ENCODE data around the gene HHAT.

Gene HHAT

DNA sequence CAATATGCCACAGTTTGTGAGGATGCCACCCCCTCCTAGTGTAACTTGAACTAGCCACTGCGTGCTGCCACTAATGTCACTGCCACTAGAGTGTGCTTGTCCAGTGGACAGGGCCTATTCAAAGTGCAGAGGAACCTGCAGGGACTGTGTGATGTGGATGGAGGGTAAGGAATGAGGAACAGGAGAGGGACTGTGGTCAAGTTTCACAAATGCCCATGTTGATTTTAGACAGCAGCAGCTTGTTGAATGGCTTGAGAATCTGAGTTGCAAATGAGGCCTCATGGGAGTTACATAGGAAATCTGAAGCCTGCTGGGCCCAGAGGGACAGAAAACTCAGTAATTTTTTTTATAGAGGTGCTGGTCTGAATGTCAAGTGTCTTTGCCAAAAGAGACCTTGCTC, 112.3 kb downstream of the HHAT start:
- ATAC-seq (no peak), DNase-seq (no peak)

DNA sequence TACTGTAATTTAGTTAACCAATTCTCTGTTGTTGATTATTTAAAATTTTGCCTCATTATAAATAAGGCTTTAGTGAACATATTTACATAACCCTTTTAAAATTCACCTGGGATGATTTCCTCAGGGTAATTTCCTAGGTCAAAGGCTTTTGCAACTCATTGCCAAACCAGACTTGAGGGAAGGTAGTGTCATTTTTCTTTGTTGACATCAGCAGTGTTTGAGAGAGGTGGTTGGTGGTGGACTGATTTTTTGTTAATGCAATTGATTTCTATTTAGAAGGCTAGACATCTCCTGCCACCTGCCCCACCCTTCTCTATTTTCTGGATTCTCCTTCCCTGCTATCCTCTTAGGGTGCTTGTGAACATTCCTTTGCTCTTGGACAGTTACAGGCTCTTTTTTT, 116.8 kb downstream of the HHAT start:
- DNase-seq (no peak), ATAC-seq (no peak)

DNA sequence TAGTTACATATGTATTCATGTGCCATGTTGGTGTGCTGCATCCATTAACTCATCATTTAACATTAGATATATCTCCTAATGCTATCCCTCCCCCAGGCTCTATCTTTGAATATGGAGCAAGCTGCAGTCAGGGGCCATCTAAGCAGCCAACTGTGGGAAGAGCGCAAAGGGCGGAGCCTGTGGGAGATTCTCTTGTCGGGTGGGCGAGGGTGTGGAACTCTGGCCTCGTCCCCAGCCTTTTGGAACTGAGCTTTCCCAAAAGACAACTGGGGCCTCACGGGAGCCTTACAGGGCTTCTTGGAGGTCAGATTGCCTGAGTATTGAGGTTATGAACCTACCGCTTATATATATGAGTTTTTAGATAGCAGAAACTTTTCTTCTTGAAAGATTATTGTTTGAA, 117.2 kb downstream of the HHAT start:
- DNase-seq (no peak), ATAC-seq (no peak)

DNA sequence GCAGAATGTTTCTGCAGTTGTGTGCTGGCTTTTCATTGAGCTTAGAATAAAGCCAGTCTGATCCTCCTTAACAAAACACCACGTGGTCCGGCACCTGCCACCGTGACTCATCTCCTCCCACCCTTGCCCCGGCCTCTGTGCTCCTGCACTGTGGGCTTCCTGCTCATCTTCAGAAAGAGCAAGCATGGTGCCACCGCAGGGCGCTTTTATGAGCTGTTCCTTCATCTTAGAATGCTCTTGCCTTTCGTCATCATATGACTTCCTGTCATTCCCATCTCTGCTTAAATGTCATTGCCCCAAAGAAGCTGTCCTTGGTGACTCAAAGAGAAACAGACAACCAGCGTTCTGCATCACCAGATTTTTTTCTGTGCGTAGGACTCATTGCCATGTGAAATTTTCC, 117.8 kb downstream of the HHAT start:
- ATAC-seq = peak; percentile 100

DNA sequence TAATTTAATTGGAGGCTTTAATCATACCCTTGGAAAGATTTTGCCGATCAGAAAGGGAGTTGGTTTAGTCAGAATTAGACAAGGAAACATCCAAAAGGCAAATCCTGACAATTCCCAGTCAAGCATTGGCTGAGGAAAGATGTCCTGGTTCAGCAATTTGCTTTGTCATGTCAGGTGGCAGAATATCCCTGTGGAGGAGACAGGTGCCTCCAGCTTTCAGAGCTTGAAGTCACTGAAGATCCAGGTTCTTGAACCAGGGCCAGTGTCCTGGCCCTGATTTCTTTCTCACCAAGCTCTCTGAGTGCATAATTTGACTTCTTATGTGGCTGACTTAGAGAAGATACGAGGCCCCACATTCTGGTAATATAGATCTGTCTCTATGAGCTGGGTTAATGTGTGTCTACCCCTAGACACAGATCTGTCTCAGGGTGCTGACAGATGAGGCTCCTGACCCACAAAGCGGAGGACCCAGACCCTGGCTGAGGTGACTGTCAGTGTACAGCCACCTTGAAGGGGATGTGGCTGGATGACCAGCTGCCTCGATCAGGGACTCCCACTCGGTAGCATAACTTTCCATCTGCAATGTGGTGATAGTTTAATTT, 118.9 kb downstream of the HHAT start:
- no peak for DNase-seq
- ATAC-seq = no peak

More for the DNA sequence above, 117.8 kb downstream of the HHAT start:
- DNase-seq = peak; percentile 83

DNA sequence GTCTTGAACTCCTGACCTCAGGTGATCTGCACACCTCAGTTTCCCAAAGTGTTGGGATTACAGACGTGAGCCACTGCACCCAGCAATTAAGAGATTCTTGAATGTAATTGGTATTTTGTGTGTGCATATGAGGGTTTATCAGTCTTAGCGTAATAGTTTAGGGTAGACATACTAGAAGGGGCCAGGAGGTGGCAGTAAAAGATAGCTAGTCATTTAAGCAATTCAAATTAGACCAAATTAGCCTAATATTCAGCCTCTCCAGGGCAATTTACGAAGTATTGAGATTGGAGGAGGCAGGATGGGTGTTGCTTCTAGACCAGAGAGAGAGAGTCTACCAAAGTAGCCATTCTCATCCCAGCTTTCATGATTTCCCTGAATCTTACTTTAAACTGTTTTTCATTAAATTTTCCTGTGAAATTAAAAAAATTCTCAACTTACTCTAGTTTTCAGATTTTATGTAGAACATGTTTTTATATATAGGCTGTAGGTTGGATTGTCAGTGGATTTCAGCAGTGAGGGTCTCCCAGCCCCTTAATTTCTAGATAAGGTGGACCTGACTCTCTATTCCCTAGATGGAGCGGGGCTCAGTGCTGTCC, 119.7 kb downstream of the HHAT start:
- no peak for ATAC-seq
- DNase-seq = peak; percentile 22

DNA sequence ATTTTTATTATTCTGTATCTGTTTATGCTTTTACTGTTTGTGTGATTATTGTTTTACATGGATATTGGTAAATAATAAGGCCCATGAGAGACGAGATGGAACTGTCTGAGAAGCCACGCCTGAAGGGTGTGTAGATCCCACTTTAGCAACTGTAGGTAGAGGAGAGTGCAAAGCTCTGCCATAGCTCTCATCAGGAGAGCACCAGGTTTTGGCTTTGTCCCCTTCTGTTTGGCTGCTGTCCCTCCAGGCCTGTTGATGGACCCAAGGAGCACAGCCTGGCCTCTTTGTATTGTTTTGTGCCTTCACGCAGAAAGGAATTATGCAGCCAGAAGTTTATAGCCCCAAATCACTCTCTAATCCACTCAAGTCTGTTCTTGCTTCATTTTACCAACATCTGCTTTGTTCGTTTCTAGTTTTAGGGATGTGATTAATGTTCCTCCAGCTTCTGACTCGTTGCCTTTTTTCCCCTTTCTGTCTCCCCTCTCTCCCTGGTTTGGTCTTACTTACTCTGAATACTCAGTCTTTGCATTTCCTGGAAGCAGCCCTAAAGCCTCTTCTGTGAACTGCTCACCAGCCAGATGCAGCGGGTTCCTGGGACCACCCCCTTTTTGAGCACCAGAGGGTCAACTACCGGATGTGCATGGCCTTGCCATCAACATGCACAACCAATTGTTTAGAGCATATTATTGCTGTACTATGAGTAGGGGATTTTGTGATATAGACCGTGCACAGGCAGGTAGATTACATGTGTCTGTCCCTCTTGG, 127.3 kb downstream of the HHAT start:
- ATAC-seq (no peak), DNase-seq (no peak)

DNA sequence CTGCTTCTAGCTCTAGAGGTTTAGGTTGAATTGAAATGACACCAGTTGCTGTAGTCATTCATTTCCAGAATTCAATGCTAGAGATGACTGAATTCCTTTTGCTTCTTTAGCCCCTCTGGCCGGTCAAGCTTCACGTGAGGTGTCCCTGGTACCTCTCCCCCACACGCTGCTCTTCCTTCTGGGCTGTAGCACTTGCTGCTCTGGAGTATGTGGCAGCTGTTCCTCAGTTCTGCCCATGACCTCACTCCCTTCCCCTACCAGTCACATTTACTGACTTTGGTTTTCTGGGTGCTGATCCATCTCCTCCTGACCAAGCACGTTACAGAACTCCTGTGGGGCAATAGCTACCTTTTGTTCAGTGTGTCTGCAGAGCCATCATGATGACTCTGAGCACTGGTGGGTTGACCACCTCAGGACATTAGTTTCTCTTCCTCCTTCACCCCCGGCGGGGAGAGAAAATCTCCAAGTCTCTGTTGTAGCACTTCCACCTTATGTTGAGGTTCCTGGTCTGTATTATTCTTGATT, 128.1 kb downstream of the HHAT start:
- no peak for ATAC-seq
- DNase-seq = no peak

DNA sequence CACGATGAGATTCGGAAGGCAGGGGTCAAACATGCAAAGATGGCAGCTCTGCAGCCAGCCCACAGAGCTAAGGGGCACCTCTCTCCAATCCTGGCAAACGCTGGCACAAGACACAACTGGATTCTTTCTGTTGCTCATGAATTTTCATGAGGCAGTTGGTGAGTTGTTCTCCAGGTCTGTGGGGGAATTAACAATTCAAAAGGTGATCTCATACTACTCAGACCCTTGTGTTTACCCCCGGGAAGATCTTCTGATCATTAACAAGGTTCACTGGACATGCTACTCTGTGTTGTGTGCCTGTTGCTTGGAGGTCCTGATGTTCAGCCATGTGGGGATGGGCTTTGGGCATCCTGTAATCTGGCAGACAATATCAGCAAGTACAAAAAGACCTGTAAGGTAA, 128.9 kb downstream of the HHAT start:
- ATAC-seq = no peak

DNA sequence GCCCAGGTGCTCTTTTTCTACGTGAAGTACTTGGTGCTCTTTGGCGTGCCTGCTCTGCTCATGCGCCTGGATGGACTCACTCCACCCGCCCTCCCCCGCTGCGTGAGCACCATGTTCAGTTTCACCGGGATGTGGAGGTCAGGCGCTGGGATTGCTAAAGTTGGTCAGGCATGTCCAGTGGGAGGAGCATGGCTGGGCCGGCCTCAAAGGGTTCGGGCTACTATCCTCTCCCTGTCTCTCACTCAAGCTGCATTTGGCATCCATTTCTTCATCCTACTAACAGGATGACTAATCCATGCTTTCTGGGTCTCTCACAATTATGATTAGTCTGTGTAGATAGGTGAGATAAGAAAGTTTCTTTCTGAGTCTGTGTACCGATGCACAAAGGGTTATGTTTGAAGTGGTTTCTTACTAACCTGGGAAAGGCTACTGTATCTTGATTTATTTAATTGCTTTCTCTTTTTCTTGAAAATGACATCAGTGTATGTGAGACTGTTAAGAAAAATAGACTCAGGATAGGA, 135.9 kb downstream of the HHAT start:
- DNase-seq (peak; percentile 6), ATAC-seq (peak; percentile 94)

More for the DNA sequence above, 128.9 kb downstream of the HHAT start:
- no peak for DNase-seq

DNA sequence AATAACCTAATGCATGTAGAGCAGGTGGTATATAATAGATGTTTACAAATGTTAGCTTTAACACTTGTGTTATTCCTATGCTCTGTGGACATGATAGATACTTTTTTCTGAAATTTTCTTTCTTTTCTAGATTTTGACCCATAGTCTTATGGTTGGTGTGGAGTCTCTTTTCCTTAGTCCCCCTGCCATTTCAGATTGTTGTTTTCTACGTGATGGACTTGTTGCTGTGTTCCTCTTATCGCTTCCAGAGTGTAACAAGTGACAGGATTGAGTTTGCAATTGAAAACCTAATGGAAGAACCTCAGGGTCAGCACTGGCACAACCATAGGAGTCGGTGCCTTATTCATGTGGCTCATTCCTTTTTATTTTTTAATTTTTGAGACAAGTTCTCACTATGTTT, 136.4 kb downstream of the HHAT start:
- DNase-seq (no peak), ATAC-seq (no peak)

DNA sequence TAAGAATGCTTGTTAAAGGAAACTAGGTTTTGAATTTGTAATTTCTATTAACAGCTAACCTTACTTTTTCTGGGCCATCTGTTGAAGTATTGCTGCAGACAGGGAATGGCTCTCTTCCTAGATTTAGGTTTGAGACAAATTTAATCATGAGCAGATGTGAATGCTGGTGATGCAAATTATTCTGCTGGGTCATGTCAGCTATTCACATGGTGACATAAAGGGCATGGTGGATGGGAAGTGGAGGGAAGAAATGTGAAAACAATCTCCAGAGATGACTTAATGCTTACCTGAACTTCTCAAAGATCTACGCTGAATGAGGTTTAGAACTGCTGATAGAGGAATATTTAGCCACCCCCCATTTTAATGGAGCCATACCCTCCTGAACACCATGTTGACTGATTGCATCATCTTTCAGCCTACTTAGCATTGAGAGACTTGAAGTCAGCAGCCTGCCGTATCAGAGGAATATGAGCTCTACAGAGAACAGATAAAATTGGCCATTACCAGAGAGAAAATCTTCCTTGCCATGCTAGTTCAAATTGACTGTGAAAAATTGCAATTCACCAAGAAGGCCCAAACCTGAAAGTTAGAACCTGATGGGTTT, 138.8 kb downstream of the HHAT start:
- no peak for DNase-seq
- no peak for ATAC-seq

DNA sequence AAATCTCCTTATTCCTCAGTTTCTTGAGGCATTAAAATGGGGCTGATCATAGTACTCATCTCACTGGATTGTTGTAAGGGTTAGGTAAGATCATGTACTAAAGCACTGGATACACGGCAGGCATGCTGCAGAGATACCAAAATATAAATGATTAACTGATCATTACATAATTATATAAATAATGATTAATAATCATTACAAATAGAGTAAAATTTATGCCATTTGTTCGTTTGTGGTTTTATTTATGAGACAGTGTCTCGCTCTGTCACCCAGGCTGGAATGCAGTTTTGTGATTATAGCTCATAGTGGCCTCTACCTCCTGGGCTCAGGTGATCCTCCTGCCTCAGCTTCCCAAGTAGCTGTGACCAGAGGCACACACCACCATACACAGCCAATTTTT, 140.7 kb downstream of the HHAT start:
- DNase-seq (no peak), ATAC-seq (no peak)

DNA sequence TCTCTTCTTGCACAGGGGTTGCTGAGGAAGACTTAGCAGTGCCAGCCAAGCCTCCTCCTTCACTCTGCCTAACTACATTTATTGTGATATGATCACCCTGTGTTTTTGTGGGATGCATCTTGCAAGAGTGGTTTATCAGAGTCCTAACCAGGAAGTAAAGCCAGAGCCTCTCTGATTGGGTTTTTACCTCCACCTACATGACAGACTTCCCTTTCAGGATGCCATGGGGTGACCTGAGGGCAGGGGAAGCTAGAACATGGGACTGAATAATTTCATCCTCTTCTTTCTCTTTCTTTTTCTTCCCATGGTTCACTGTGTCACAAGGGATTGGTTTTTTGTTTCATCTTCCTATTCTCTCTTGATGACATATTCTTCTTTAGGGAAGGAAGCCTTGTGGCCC, 146.6 kb downstream of the HHAT start:
- DNase-seq = no peak
- no peak for ATAC-seq

DNA sequence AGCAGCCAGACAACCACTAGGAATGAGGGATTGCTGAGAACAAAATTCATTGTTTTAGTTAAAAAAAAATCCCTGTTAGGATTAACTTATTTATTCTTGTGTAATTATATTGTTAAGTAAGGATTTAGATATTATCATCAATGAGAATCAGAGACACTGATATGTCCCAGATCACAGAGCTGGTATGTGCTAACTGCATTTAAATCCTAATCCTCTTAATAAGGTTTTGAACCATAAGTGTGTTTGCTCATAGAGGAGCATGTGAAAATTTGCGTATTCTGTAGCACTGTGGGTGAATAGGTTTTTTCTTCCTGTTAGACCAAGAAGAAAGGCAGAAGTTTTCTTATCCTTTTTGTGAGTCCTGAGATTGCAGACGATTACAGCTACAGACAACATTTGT, 147.1 kb downstream of the HHAT start:
- DNase-seq = no peak
- no peak for ATAC-seq

DNA sequence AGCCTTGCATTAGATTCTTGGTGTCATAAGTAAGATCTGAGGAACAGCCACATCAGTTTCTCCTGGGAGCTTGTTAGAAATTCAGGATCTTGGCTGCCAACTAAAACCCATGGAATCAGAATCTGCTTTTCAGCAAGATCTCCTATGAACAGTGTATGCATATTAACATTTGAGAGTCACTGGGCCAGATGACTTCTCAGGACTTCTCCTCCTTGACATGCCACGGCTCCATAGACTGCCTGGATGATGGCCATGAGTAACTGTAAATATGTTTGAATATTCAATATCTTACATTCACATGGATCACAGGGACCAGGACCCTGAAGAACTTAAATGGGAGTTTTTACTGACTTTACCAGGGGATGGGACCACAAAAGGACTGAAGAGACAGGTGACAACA, 148.0 kb downstream of the HHAT start:
- ATAC-seq = no peak
- DNase-seq = no peak

DNA sequence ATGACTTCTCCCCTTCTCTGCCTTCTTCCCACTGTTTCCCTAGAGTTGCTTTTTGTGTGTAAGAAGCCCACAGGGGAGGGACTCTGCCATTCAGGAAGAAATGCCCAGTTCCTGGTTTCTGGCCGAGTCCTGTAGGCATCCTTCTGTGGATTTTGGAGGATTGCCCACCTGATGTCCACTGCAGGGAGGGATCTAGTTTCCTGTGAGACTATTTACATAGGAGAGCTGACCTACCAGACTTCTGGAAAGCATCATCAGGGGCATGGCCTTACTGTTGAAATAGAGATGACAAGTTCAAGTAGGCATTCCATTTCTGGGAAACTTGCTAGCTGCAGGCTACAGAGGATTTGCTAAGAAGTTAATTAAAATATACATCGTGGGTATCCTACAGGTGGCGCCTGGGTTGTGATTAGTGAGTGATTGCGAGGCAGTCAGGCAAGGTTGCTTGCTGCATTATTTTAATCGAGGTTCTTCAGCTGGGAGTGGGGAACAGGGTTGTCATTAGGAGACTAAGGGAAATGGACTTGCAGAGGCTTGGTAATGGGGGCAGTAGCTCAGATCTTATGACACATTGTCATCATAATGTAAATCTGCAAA, 148.7 kb downstream of the HHAT start:
- no peak for ATAC-seq
- DNase-seq = no peak

DNA sequence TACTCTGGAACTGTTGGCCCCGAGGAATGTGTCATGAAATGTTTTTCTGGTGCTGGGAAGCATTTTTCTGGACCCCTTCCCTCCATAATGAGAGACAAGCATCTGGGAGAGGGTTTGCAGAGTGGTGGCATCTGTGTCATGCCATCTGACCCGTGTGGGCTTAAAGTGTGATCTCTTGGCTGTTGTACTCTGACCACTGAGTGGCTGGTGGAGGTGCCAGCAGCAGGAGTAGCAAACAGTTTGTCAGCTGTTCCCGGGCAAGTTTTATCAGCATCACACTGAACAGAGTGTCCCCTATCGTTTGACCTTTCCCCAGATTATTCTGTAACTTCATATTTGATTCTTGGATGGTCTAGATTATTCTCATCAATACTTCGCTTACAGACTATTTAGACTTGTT, 150.1 kb downstream of the HHAT start:
- ATAC-seq = no peak

DNA sequence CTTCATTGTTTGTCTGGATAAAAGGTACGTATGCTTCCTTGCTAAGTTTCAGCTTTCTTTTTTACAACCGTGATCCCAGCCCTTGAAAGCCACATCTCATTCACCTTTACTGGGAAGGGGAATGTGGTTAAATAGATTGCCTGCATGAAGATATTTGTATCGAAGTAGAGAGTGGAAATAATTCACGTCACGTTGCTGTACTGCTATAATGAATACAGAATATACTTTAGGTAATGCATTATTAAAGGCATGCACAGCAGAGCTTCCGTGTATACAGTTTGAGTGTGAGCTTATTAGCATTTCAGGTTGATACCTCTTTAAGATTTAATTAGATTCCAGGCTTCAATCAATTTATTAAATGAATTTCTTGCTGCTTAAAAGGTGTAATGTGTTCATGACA, 153.8 kb downstream of the HHAT start:
- ATAC-seq = no peak
- DNase-seq = no peak

More for the DNA sequence above, 150.1 kb downstream of the HHAT start:
- no peak for DNase-seq

DNA sequence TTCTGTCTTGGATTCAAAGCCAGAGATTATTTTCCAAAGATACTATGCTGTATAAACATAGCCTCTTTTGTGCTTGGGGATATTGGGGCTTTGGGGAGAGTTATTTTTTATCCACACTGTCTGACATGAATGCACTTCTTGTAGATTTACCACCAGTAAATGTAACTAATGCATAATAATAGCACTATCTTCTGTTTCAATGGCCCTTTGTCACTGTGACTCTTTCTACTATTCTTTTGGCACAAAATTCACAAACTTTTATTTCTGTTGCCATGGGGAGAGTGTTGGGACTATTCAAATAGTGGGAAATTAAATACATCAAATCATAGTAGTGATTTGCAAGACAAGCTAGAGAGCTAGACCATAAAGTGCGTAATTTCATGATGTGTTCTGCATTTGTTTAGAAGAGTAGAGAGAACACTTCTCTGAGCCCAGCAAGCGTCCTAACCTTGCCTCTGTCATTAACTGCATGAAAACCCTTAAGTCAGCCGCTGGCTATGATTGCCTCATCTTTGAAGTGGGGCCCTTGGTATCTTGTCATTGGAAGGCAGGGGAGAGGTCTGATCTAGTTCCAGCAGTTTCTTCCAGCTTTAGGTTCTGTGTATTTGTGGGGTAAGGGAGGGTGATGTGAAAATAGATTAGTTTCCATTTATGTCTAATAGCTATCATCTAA, 154.4 kb downstream of the HHAT start:
- no peak for DNase-seq
- no peak for ATAC-seq

DNA sequence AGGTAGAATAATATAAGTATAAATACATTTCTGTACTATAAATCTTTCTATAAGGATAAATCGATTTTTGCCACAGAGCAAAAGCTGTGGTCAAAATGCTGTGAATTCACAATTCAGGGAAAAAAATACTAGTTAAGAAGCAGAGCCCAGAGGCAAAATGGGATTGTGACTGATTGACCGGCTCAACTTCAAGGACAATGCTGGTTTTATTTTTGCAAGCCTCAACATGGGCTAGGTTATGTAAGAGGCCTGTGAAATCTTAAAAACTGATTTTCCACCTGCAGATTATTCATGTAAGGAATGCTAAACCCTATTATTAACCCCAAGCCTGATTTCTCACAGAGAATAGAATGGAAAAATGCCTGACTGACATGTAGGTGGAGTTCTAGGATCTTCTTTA, 155.1 kb downstream of the HHAT start:
- no peak for ATAC-seq

DNA sequence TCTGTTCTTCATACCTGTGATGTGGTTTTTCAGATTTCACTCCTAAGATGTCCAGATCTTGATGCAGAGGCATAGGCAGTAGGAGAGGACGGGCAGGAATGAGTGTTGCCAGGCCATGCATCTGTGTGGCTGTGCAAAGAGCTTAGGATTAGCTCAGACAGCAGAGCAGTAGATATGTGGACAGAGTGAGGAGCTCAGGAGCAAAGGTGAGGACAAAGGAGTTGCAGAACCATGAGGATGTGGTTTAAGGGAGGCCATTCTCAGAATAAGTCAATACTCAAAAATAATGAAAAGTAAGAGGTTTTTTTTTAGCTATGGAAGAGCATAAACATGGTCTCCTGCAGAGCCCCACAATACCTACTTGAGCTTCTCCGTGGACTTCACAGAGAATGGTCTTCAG, 158.3 kb downstream of the HHAT start:
- DNase-seq = no peak
- ATAC-seq = no peak

More for the DNA sequence above, 155.1 kb downstream of the HHAT start:
- no peak for DNase-seq

All from stimulated activated naive CD8-positive, alpha-beta T cell treated with anti-CD3 and anti-CD28 coated beads, Interleukin-15, Interleukin-2, amounts not matched to agents 100 U/mL and 50 U/mL, for 24 hours (primary cell).